Measurements from ENCODE around the gene NOTCH1. TPM values are rescaled to one million over a fixed set of nuclear protein-coding genes. Genes with fewer than 3 reads are reported as not detected.

The NOTCH1 gene
- total RNA-seq, 2 experiments from 2014 or later: 17.6 to 17.9 TPM

GRCh38 chr9:136531904-136532798 lies 13.7 kb downstream of the NOTCH1 start:
- no peaks in the 10 kb centered on the region for H3K79me2 ChIP-seq (ENCODE audit: insufficient read depth, low read depth, low read length)
- no peak overlapping the region for H3K27ac ChIP-seq (ENCODE audit: low read depth, low read length, poor library complexity, severe bottlenecking)
- H3K9me3 ChIP-seq (ENCODE audit: low read length): no peaks in the 10 kb centered on the region
- peaks cover 5% of the 10 kb centered on the region; the same call in 1 of the 2 replicates for H4K20me1 ChIP-seq (ENCODE audit: insufficient read depth, low read length)
- no peaks in the 10 kb centered on the region for H3K9me2 ChIP-seq (ENCODE audit: insufficient read depth, low read length)
- no peak overlapping the region for H3K4me3 ChIP-seq (ENCODE audit: low read depth, low read length, poor library complexity, severe bottlenecking)
- no peak overlapping the region for H2AFZ ChIP-seq (ENCODE audit: low read length)
- no peak for DNase-seq (ENCODE audit: low spot score)
- H3K36me3 ChIP-seq (ENCODE audit: insufficient read depth, low read length): peaks cover 16% of the 10 kb centered on the region; the same call in 1 of the 2 replicates
- intact Hi-C loops (cut with micrococcal nuclease; ENCODE audit: unreplicated experiment): no loop called here
- TF ChIP-seq EZH2phosphoT487 (IDR thresholded peaks at IDR 0.05; ENCODE audit: borderline replicate concordance, low read depth, low read length) (no peak), CTCF (conservative IDR thresholded peaks at IDR 0.05; ENCODE audit: low read length) (no peak)
- H3K4me1 ChIP-seq (ENCODE audit: insufficient read depth, low read length, poor library complexity, severe bottlenecking): peaks cover 31% of the 10 kb centered on the region
- H3K4me2 ChIP-seq (ENCODE audit: low read length): no peak overlapping the region
- POLR2A ChIA-PET: no interaction called here
- no TSS peak for BruUV-seq (replicated peaks)
- CTCF ChIA-PET (ENCODE audit: unreplicated experiment): no interaction called here

- ChIA-PET CTCF (ENCODE audit: unreplicated experiment) (no interaction called here), POLR2A (no interaction called here)
- Histone ChIP-seq H3K79me2 (ENCODE audit: insufficient read depth, low read depth, low read length) (no peaks in the 10 kb centered on the region), H3K27ac (ENCODE audit: low read depth, low read length, poor library complexity, severe bottlenecking) (no peak overlapping the region), H3K9me3 (ENCODE audit: low read length) (no peaks in the 10 kb centered on the region), H3K4me1 (ENCODE audit: insufficient read depth, low read length, poor library complexity, severe bottlenecking) (peaks cover 31% of the 10 kb centered on the region), H3K36me3 (ENCODE audit: insufficient read depth, low read length) (peaks cover 8% of the 10 kb centered on the region; the same call in 1 of the 2 replicates), H2AFZ (ENCODE audit: low read length) (no peak overlapping the region), H3K9me2 (ENCODE audit: insufficient read depth, low read length) (no peaks in the 10 kb centered on the region), H3K4me3 (ENCODE audit: low read depth, low read length, poor library complexity, severe bottlenecking) (no peak overlapping the region), H4K20me1 (ENCODE audit: insufficient read depth, low read length) (peaks cover 5% of the 10 kb centered on the region; the same call in 1 of the 2 replicates), H3K4me2 (ENCODE audit: low read length) (no peak overlapping the region)
- DNase-seq (ENCODE audit: low spot score): no peak
- intact Hi-C loops (cut with micrococcal nuclease; ENCODE audit: unreplicated experiment): no loop called here
- no peak for TF ChIP-seq EZH2phosphoT487 (IDR thresholded peaks at IDR 0.05; ENCODE audit: borderline replicate concordance, low read depth, low read length)
- TF ChIP-seq CTCF (conservative IDR thresholded peaks at IDR 0.05; ENCODE audit: low read length): no peak
- BruUV-seq (replicated peaks): no TSS peak
Measured at GRCh38 chr9:136531186-136531903, 14.5 kb downstream of the NOTCH1 start.
